Activated CD4-positive, alpha-beta T cell treated with anti-CD3 and anti-CD28 coated beads, Interleukin-2, amount 10 ng/mL, durations not matched to agents 24 days and 14 days (primary cell): ENCODE data around the gene C12orf43. TPM values are rescaled to one million over a fixed set of nuclear protein-coding genes. Genes with fewer than 3 reads are reported as not detected.
A peak's percentile ranks its signal among the peaks of the same experiment; 100 is the strongest.

ENCODE experiments used
- DNase-seq: peaks from one replicate; pipeline ENCODE4 v3.0.0; 2022
- H3K27ac Mint-ChIP-seq: one replicate; pipeline ENCODE4 v1.8.0; 2022; ENCODE audit warnings: mild to moderate bottlenecking, mixed read lengths
- H3K27me3 Mint-ChIP-seq: one replicate; pipeline ENCODE4 v1.8.0; 2022; ENCODE audit warnings: mixed read lengths
- H3K36me3 Mint-ChIP-seq: one replicate; pipeline ENCODE4 v1.8.0; 2022; ENCODE audit warnings: low read depth, mild to moderate bottlenecking, mixed read lengths
- H3K4me1 Mint-ChIP-seq: one replicate; pipeline ENCODE4 v1.8.0; 2021; ENCODE audit warnings: mixed read lengths
- H3K4me3 Mint-ChIP-seq: one replicate; pipeline ENCODE4 v1.8.0; 2022; ENCODE audit warnings: mild to moderate bottlenecking, moderate library complexity, mixed read lengths
- H3K9me3 Mint-ChIP-seq: one replicate; pipeline ENCODE4 v1.8.0; 2021; ENCODE audit warnings: mixed read lengths
- intact Hi-C: fragments of 100-400 bp; cut with micrococcal nuclease; formaldehyde crosslinking; loops from one replicate; pipeline ENCODE4 v1.15.1; 2023
- total RNA-seq: library from RNA; stranded (reverse); gene quantifications from 2 replicates; pipeline ENCODE4 v1.2.3, GENCODE V29; 2022

Gene C12orf43
- total RNA-seq, 1 donor from 2014 or later: 35.3 TPM

DNA sequence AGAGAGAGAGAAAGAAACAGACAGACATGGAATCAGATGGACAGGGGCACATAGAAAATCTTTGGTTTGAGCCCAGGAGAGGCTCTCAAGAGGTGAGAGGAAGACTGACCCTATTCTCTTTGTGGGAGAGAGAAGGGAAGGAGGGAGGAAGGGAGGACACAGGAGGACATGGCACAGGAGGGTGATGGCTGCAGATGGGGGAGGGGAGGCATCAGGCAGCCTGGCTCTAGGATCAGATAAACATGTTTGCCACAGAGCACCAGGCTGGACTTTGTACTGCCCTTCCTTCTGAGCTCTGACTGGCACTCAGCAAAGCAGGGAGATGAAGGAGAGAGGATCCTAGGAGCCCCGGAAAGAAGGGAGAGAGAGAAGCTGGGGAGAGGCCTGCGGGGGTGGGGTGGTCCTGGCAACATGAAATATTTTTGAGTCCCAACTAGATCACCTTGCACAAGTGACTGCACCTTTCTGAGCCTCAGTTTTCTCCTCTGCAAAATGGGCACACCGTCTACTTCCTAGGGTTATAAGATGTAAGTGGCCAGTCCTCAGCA lies 31.9 kb downstream of the C12orf43 start:
- DNase-seq: no peak
- intact Hi-C loops: no loop called here

DNA sequence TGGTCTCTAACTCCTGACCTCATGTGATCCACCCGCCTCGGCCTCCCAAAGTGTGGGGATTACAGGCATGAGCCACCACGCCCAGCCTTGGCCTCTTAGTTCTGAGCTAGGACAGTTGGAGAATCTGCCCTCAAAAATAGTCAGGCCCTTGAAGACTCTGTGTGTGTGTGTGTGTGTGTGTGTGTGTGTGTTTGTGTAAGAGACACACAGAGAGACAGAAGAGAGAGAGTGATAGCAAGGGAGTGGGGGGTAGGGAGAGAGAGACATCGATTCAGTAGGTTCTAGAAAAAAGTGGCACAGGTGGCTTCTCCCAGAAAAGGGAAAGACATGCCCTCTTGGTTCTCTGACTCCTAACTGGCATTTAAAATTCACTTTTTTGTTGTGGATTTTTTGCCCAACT lies 32.5 kb downstream of the C12orf43 start:
- H3K36me3 Mint-ChIP-seq: no peaks in the 10 kb centered on the region
- H3K27ac Mint-ChIP-seq: no peak overlapping the region
- peaks cover 4% of the 10 kb centered on the region for H3K9me3 Mint-ChIP-seq
- peaks cover 1% of the 10 kb centered on the region for H3K27me3 Mint-ChIP-seq
- intact Hi-C loops: no loop called here
- no peak overlapping the region for H3K4me3 Mint-ChIP-seq
- no peaks in the 10 kb centered on the region for H3K4me1 Mint-ChIP-seq
- no peak for DNase-seq

More for the DNA sequence above, 31.9 kb downstream of the C12orf43 start:
- H3K9me3 Mint-ChIP-seq: peaks cover 4% of the 10 kb centered on the region
- H3K27me3 Mint-ChIP-seq: peaks cover 1% of the 10 kb centered on the region
- no peak overlapping the region for H3K27ac Mint-ChIP-seq
- H3K36me3 Mint-ChIP-seq: no peaks in the 10 kb centered on the region
- no peaks in the 10 kb centered on the region for H3K4me1 Mint-ChIP-seq
- no peak overlapping the region for H3K4me3 Mint-ChIP-seq

DNA sequence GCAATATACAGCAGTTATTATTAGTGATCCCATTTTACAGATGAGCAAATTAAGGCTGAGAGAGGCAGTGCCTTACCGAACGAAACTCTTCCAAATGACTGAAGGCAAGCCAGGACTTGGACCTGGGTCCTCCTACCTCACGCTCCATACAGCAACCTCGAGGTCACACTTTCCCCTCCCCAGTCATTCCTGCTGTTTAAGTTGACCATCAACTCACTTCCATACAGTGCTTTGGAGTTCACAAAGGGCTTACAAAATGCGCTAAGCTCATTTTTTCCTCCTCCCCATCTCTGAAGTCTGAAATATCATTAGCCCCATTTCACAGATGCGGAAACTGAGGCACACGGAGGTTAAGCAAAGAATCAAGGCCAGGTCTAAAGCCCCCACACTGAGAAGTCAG lies 33.6 kb downstream of the C12orf43 start:
- intact Hi-C loops: no loop called here
- Mint-ChIP-seq H3K36me3 (no peaks in the 10 kb centered on the region), H3K4me3 (no peak overlapping the region), H3K27ac (no peak overlapping the region), H3K4me1 (no peaks in the 10 kb centered on the region), H3K27me3 (peaks cover 1% of the 10 kb centered on the region), H3K9me3 (no peaks in the 10 kb centered on the region)
- DNase-seq: no peak

DNA sequence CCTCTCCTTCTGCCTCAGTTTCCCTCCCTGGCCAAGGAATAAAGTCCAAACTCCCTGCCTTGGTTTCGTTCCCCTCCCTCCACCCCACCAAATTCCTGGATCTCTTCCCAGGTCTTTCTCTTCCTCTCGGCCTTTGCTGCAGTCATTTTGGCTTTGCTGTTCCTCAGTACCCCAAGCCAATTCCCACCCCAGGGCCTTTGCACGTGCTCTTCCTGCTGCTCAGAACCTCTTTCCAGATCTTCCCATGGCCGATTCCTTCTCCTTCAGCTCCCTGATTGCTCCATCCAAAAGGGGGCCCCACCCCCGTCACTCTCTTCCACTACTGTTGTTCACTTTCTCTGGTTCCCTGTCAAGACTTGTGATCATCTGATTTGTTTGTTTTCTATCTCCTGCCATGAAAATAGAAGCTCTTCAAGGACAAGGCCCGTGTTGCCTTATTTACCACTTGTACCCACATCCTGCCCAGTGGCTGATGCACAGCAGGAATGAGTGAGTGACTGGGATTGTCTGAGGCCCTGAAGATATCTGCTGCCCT lies 34.8 kb downstream of the C12orf43 start:
- peaks cover 1% of the 10 kb centered on the region for H3K27me3 Mint-ChIP-seq

DNA sequence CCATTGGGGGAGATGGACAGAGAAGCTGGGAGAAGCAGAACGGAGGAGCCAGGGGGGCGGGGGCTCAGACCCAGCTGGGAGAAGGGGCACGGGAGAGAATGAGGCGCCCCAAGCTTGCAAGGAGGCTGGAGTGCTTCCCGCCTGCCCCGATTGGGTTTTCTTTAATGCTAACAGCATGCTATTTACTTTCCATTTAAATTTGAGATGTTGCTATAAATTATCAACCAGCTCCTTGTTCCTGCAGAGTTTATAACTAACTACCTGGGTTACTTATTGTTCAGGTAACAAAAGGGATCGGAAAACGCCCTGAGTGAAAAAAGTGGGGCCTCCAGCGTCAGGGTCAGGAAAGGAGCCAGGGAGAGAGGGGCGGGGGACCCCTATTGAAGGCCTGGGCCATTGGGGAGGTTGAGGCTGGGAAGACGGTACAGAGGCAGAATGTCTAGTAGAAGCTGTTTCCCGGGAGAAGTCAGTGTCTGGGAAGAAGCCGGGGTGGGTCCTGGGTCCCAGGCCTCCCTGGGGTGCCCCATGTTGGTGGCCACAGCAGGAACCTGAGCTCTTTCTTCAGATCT lies 35.4 kb downstream of the C12orf43 start:
- no peaks in the 10 kb centered on the region for H3K9me3 Mint-ChIP-seq
- H3K4me3 Mint-ChIP-seq: no peak overlapping the region
- H3K27me3 Mint-ChIP-seq: peaks cover 1% of the 10 kb centered on the region
- no peaks in the 10 kb centered on the region for H3K36me3 Mint-ChIP-seq
- intact Hi-C loops: no loop called here
- DNase-seq: no peak
- no peak overlapping the region for H3K27ac Mint-ChIP-seq
- no peaks in the 10 kb centered on the region for H3K4me1 Mint-ChIP-seq

More for the DNA sequence above, 34.8 kb downstream of the C12orf43 start:
- no peak overlapping the region for H3K27ac Mint-ChIP-seq
- no peaks in the 10 kb centered on the region for H3K4me1 Mint-ChIP-seq
- intact Hi-C loops: no loop called here
- no peak overlapping the region for H3K4me3 Mint-ChIP-seq
- H3K36me3 Mint-ChIP-seq: no peaks in the 10 kb centered on the region
- H3K9me3 Mint-ChIP-seq: no peaks in the 10 kb centered on the region
- no peak for DNase-seq

DNA sequence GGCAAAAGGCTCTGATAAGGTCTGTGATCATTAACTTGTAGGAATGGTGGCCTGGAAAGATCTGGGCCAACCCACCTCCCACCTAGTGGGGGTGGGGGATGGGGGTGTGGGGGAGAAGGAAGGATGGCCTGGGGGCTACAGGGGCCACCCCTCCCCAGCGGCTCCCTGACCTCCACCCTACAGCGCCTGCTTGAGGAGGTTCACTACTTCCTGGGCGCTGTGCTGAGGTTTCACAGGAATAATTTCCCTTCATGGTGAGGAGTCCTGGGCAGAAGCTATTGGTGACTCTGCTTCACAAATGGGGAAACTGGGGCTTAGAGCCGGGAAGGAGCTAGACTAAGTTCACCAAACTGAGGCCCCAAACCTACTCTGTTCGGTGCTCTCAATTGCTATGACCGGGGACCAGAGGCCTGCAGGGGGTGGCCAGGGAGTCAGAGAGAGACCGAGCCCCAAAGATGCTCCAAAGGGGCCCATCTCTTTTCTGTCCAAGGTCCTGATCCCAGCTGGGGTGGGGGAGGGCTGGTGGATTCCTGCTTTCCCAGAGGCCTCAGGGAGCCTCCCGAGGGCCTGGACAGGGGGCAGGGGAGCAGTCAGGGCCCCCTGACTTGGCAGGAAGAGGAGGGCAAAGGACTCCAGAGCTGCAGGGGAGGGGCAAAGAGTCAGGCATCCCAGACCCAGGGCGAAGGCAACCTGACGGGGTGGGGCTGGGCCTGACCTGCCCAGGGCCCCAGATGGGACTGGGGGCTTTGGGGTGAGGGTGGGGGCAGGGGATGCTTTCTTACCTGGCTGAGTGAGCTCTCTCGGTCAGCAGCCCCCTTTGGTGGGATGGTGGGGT lies 36.2 kb downstream of the C12orf43 start:
- Mint-ChIP-seq H3K4me1 (no peaks in the 10 kb centered on the region), H3K4me3 (no peak overlapping the region), H3K27me3 (peaks cover 1% of the 10 kb centered on the region), H3K9me3 (no peaks in the 10 kb centered on the region), H3K36me3 (no peaks in the 10 kb centered on the region), H3K27ac (no peak overlapping the region)
- no peak for DNase-seq
- intact Hi-C loops: loop anchor here (10.0 kb wide), 2 partner anchors 125 to 265 kb away; partner anchors contain the start of gene UNC119B

DNA sequence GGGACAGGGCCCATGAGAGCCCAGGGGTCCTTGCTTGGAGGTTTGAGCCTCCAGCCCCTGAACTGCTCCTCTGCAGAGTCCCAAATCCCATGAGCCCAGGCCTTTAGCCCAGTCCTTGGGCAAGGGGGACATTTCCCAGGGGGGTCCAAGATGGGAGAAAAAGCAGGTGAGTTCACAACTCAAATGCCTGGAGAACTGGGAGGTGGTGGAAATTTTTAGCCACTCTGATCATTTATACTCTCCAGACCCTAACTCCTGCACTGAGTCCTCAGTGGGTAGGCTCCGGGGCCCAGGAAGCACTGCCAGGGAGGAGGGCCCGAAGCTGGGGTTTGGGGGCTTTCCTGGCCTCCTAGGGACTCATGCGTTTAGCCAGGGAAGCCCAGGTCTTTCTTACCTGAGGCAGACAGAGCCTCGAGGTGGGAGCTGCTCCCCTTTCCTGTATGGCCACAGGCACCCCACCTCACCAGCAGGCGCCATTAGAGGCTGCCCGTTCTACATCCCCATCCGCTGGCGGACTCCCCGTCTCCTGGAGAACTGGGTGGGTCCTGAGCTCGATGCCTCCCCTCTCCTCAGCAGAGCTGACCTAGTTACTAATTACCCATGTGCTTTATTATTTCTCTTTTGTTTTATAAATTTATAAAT lies 36.9 kb downstream of the C12orf43 start:
- no peak overlapping the region for H3K27ac Mint-ChIP-seq
- no peak for DNase-seq
- H3K4me1 Mint-ChIP-seq: no peaks in the 10 kb centered on the region
- no peaks in the 10 kb centered on the region for H3K9me3 Mint-ChIP-seq
- intact Hi-C loops: loop anchor here (10.0 kb wide), 2 partner anchors 125 to 265 kb away; partner anchors contain the start of gene UNC119B
- no peaks in the 10 kb centered on the region for H3K36me3 Mint-ChIP-seq
- peaks cover 1% of the 10 kb centered on the region for H3K27me3 Mint-ChIP-seq
- H3K4me3 Mint-ChIP-seq: no peak overlapping the region

DNA sequence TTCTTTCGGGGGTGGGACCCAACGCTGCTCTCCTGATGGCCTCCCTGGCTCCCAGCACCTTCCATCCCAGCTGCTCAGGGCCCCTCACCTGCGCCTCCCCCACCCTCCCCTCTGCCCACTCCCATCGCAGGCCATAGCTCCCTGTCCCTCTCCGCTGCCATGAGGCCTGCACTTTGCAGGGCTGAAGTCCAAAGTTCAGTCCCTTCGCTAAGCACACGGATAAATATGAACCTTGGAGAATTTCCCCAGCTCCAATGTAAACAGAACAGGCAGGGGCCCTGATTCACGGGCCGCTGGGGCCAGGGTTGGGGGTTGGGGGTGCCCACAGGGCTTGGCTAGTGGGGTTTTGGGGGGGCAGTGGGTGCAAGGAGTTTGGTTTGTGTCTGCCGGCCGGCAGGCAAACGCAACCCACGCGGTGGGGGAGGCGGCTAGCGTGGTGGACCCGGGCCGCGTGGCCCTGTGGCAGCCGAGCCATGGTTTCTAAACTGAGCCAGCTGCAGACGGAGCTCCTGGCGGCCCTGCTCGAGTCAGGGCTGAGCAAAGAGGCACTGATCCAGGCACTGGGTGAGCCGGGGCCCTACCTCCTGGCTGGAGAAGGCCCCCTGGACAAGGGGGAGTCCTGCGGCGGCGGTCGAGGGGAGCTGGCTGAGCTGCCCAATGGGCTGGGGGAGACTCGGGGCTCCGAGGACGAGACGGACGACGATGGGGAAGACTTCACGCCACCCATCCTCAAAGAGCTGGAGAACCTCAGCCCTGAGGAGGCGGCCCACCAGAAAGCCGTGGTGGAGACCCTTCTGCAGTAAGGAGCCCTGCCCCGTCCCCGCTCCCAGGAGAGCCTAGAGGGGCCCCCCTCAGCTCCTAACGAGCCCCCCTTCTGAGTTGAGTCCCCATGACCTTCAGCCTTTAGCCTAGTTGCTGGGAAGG lies 37.7 kb downstream of the C12orf43 start, which contains the start of gene HNF1A:
Gene HNF1A, plus strand, starts transcription at position 248 of the 924 bp plus-strand sequence. Its CDS starts 226 bp downstream, at position 474.
- H3K36me3 Mint-ChIP-seq: no peaks in the 10 kb centered on the region
- no peak for DNase-seq
- H3K27ac Mint-ChIP-seq: no peak within 1 kb of the TSS
- no peak within 1 kb of the TSS for H3K4me3 Mint-ChIP-seq
- H3K9me3 Mint-ChIP-seq: no peaks in the 10 kb centered on the region
- peaks cover 1% of the 10 kb centered on the region for H3K27me3 Mint-ChIP-seq
- H3K4me1 Mint-ChIP-seq: no peaks in the 10 kb centered on the region
- intact Hi-C loops: loop anchor here (10.0 kb wide), 2 partner anchors 124 to 264 kb away; partner anchors contain the start of gene UNC119B

DNA sequence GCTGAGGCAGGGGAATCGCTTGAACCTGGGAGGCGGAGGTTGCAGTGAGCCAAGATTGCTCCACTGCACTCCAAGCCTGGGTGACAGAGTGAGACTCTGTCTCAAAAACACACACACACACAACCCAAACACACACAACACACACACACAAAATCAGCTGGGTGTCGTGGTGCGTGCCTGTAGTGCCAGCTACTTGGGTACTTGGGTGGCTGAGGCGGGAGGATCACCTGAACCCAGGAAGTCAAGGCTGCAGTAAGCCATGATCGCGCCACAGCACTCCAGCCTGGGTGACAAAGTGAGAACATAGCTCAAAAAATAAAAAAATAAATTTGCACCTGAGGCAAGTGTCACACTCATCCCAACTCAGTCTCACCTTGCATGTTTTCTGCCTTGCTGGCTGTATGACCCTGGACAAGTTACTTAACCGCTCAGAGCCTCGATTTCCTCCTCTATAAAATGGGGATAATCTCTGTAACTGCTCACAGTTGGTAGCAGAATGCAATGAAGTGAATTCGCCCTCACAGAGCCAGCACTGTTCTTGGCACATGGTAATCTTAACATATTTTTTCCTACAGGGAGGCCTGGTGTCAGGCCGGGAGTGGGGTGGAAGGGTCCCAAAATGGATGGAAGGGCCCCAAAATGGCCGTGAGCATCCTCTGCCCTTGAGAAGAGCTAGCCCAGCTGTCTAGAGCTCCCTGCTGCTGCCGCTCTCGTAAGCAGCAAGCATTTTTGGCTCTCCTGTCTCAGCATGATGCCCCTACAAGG lies 38.6 kb downstream of the C12orf43 start:
- H3K27me3 Mint-ChIP-seq: peaks cover under 1% of the 10 kb centered on the region
- H3K27ac Mint-ChIP-seq: no peak overlapping the region
- no peak for DNase-seq
- H3K4me1 Mint-ChIP-seq: no peaks in the 10 kb centered on the region
- intact Hi-C loops: loop anchor here (10.0 kb wide), 2 partner anchors 123 to 263 kb away; partner anchors contain the start of gene UNC119B
- H3K9me3 Mint-ChIP-seq: no peaks in the 10 kb centered on the region
- no peak overlapping the region for H3K4me3 Mint-ChIP-seq
- H3K36me3 Mint-ChIP-seq: no peaks in the 10 kb centered on the region

DNA sequence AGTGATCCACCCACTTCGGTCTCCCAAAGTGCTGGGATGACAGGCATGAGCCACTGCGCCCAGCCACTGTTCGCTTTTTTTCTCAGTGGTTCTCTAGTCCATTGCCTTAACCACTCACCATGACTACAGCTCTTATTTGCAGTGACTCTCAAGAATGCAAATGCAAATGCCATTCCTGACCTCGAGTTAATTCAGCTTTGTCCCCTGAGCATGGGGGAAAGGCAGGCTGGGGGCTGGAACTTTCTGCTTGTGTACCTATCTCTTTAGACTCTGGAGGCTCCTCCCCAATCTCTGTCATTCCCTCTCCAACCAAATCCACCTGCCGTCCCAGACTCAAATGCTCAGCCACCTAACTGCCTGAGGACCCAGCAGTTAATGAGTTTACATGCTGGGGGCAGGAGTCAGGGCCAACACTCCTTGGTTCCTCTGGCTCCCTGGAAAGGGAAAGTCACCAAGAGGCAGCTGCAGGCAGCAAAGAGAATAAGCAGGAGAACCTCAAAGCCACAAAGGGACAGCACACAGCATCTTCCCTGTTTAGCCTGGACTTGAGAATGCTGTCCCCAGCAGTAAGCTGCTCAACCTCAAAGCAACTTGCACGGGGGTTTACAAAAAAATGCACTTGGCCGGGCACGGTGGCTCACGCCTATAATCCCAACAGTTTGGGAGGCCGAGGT lies 43.3 kb downstream of the C12orf43 start:
- Mint-ChIP-seq H3K36me3 (no peaks in the 10 kb centered on the region), H3K27ac (no peak overlapping the region), H3K9me3 (no peaks in the 10 kb centered on the region), H3K4me3 (no peak overlapping the region), H3K27me3 (no peaks in the 10 kb centered on the region), H3K4me1 (peaks cover 5% of the 10 kb centered on the region)
- intact Hi-C loops: loop anchor here (10.0 kb wide), 2 partner anchors 118 to 258 kb away; partner anchors contain the start of gene UNC119B
- no peak for DNase-seq

DNA sequence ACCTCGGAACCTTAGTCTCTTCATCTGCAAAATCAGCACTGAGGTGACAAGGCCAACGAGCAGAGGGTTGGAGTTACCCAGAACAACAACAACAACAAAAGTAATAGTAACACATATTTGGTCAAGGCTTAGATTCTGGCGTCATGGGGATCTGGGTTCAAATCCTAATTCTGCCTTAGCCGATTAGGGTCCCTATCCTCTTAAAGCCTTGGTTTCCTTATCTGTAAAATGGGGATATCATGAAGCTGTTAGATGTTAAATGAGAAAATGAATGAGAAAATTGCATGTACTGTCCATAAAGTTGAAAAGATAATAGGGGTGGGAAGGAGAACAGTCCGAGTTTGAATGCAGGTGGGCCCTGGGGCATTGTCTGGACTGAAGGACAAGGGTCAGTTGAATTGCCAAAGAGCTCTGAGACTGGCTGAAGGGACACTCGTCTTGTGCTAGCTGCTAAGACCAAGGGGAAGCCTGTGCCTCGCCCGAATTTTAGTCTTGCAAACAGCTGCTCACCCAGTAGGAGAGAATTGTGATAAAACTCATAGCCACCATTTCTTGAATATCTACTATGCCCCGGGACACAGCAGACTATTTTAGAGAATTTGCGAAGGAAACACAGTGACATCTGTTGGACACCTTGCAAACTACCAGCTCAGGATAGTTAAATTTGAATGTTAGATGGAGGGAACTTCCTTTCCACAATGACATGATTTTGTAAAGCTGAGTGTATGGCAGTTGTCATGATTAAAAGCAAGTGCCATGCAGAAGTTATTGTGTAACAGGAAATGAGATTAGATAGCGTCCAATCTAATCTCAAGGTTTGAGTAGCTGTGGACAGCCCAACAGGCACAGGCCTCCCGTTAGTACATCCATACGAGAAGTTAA lies 44.7 kb downstream of the C12orf43 start:
- no peaks in the 10 kb centered on the region for H3K36me3 Mint-ChIP-seq
- no peaks in the 10 kb centered on the region for H3K9me3 Mint-ChIP-seq
- H3K27me3 Mint-ChIP-seq: no peaks in the 10 kb centered on the region
- H3K4me1 Mint-ChIP-seq: peaks cover 5% of the 10 kb centered on the region
- H3K27ac Mint-ChIP-seq: no peak overlapping the region
- peak; percentile 84 for DNase-seq
- intact Hi-C loops: loop anchor here (1.0 to 10.0 kb wide), 6 partner anchors 27 to 388 kb away; partner anchors contain the start of gene UNC119B
- no peak overlapping the region for H3K4me3 Mint-ChIP-seq
